Nephron (organoid): ENCODE data around the gene DOCK3.
A peak's percentile ranks its signal among the peaks of the same experiment; 100 is the strongest.
"Not testable (repeated sequence)": the region's sequence is repeated elsewhere in the genome, so short reads cannot be mapped to it uniquely, and the experiment has no call there.

ENCODE experiments used
- H3K27ac Mint-ChIP-seq, 3 experiments: 2 replicates each; pipeline ENCODE4 v1.8.0; 2020; ENCODE audit warnings: mixed read lengths in 3 of 3, mild to moderate bottlenecking in 2 of 3, moderate library complexity in 1 of 3
- H3K27me3 Mint-ChIP-seq: 2 replicates; pipeline ENCODE4 v1.8.0; 2021; ENCODE audit warnings: low read depth, mild to moderate bottlenecking, moderate library complexity, mixed read lengths
- H3K36me3 Mint-ChIP-seq: 2 replicates; pipeline ENCODE4 v1.8.0; 2020; ENCODE audit warnings: low read depth, mixed read lengths
- H3K4me1 Mint-ChIP-seq: 2 replicates; pipeline ENCODE4 v1.8.0; 2020; ENCODE audit warnings: mixed read lengths
- H3K4me3 Mint-ChIP-seq, 3 experiments: 2 replicates each; pipeline ENCODE4 v1.8.0; 2020; ENCODE audit warnings: mild to moderate bottlenecking in 3 of 3, mixed read lengths in 3 of 3, moderate library complexity in 2 of 3
- H3K9me3 Mint-ChIP-seq: 2 replicates; pipeline ENCODE4 v1.8.0; 2020; ENCODE audit warnings: mixed read lengths
- CTCF ChIP-seq, 3 experiments: fragments of 200-600 bp; sonication (generic); IDR thresholded peaks; one replicate each; pipeline ENCODE4 v1.5.0; 2021; ENCODE audit warnings: antibody characterized with exemption in 3 of 3; ENCODE audit not compliant: unreplicated experiment in 3 of 3

DOCK3 gene

GRCh38 chr3:50950591-50950990, 275.9 kb downstream of the DOCK3 start:
- H3K4me1 Mint-ChIP-seq: no peaks in the 10 kb centered on the region

GRCh38 chr3:50953825-50954414, 279.2 kb downstream of the DOCK3 start:
- Mint-ChIP-seq H3K27ac (no peak overlapping the region), H3K4me3 (no peak overlapping the region), H3K4me1 (no peaks in the 10 kb centered on the region), H3K27me3 (peaks cover 3% of the 10 kb centered on the region), H3K36me3 (no peaks in the 10 kb centered on the region), H3K9me3 (no peaks in the 10 kb centered on the region)
- TF ChIP-seq CTCF (IDR thresholded peaks at IDR 0.05; ENCODE audit: unreplicated experiment in 3 of 3): no peak

More at GRCh38 chr3:50950591-50950990, 275.9 kb downstream of the DOCK3 start:
- no peaks in the 10 kb centered on the region for H3K9me3 Mint-ChIP-seq
- H3K4me3 Mint-ChIP-seq: no peak overlapping the region
- H3K27ac Mint-ChIP-seq: no peak overlapping the region
- H3K36me3 Mint-ChIP-seq: no peaks in the 10 kb centered on the region
- TF ChIP-seq CTCF (IDR thresholded peaks at IDR 0.05; ENCODE audit: unreplicated experiment in 3 of 3): no peak
- H3K27me3 Mint-ChIP-seq: peaks cover 3% of the 10 kb centered on the region

GRCh38 chr3:50961386-50961785, 286.7 kb downstream of the DOCK3 start:
- no peak for TF ChIP-seq CTCF (IDR thresholded peaks at IDR 0.05; ENCODE audit: unreplicated experiment in 3 of 3)
- no peaks in the 10 kb centered on the region for H3K4me1 Mint-ChIP-seq

GRCh38 chr3:50971487-50971924, 296.8 kb downstream of the DOCK3 start:
- Mint-ChIP-seq H3K4me1 (no peaks in the 10 kb centered on the region), H3K27me3 (no peaks in the 10 kb centered on the region), H3K27ac (no peak overlapping the region), H3K4me3 (no peak overlapping the region), H3K36me3 (no peaks in the 10 kb centered on the region), H3K9me3 (peaks cover 8% of the 10 kb centered on the region)
- peak; percentile 61 to 73 (median 71) for TF ChIP-seq CTCF (IDR thresholded peaks at IDR 0.05; ENCODE audit: unreplicated experiment in 3 of 3)

More at GRCh38 chr3:50961386-50961785, 286.7 kb downstream of the DOCK3 start:
- peaks cover 3% of the 10 kb centered on the region for H3K27me3 Mint-ChIP-seq
- H3K36me3 Mint-ChIP-seq: no peaks in the 10 kb centered on the region
- H3K27ac Mint-ChIP-seq: no peak overlapping the region
- H3K9me3 Mint-ChIP-seq: no peaks in the 10 kb centered on the region
- no peak overlapping the region for H3K4me3 Mint-ChIP-seq

GRCh38 chr3:50972029-50972428, 297.3 kb downstream of the DOCK3 start:
- Mint-ChIP-seq H3K27ac (no peak overlapping the region), H3K27me3 (no peaks in the 10 kb centered on the region), H3K4me1 (no peaks in the 10 kb centered on the region), H3K9me3 (peaks cover 8% of the 10 kb centered on the region), H3K36me3 (no peaks in the 10 kb centered on the region), H3K4me3 (no peak overlapping the region)
- no peak for TF ChIP-seq CTCF (IDR thresholded peaks at IDR 0.05; ENCODE audit: unreplicated experiment in 3 of 3)

GRCh38 chr3:50978586-50978985, 303.9 kb downstream of the DOCK3 start:
- H3K27ac Mint-ChIP-seq, H3K9me3 Mint-ChIP-seq, H3K27me3 Mint-ChIP-seq, H3K4me3 Mint-ChIP-seq, H3K36me3 Mint-ChIP-seq, H3K4me1 Mint-ChIP-seq: not testable (repeated sequence)
